Amygdala (tissue), 56 donors: ENCODE measurements around the gene LGI4.
"Not testable (repeated sequence)": the region's sequence is repeated elsewhere in the genome, so short reads cannot be mapped to it uniquely, and the experiment has no call there.

Experiments used
- DNase-seq, 56 donors: peaks; one replicate each; lab custom pipeline; 2025; lab: John Stamatoyannopoulos, UW

LGI4 gene

DNA sequence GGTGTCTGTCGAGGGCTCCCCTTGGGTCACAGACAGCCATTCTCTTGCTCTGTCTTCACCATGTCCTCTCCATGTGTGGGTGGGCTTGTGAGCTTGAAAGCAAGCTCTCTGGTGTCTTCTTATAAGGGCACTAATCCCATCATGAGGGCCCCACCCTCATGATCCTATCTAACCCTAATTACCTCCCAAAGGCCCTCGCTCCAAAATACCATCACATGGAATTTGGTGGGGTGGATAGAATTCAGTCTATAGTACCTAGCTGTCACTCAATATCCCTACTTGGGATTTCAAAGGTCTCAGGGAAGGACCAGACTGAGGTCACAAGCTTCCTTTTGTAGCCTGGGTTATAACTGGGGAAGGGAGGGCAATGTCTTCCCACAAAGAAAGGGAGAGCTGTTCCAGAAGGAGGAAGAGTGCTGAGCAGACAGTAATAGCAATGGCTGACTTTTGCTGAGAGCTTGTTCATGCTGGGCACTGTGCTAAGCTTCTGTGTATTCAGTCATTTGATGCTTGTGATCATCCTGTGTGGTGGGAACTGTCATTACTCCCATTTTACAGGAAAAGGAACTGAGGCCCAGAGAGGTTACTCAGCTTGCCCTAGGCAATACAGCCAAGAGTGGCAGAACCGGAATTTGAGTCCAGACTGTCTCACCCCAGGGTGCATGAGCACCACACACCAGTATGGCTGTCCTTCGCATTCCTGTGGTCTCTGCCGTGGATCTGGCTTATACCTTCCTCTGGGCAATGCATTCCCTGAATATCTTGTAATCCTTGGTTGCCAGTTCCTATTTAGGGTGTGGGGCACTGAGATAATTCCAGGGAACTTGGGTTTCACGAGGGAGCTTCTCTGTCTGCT lies 27.8 kb upstream of the LGI4 start:
- no peak for DNase-seq

GRCh38 chr19:35161434-35161743 lies 26.5 kb upstream of the LGI4 start:
- no peak for DNase-seq

DNA sequence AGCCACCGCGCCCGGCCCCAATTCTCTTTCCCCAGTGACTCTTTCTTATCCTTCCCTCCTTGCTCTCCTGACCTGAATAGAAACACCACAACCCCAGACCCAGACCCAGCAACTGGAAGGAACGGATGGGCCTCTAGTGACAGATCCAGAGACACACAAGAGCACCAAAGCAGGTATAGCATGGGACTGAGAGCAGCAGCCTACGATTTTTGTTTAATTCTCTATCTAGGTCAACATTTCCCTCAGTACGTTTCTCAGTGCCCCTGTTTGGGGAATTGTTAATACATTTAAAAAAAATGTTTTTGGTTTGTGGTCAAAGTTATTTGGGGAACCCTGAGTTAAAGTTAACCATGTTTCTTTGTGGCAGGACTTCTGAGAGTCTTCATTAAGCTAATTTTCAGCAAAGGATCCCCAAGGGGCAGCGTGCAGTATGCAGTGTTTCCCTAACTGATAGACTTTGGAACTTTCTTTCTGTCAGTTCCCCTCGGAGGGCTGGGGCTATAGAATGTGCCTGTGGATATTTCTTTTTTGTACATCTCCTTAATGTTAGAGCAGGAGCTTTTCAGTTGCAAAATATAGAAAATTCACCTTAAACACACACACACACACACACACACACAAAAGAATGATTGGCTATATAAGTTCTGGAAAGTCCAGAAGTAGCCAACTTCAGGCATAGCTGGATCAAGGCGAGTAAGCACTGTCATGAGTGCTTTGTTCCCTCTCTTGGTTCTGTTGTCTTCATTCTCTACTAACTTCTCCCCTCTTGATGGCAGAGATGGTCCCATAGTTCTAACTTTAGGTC lies 26.0 kb upstream of the LGI4 start:
- no peak for DNase-seq

DNA sequence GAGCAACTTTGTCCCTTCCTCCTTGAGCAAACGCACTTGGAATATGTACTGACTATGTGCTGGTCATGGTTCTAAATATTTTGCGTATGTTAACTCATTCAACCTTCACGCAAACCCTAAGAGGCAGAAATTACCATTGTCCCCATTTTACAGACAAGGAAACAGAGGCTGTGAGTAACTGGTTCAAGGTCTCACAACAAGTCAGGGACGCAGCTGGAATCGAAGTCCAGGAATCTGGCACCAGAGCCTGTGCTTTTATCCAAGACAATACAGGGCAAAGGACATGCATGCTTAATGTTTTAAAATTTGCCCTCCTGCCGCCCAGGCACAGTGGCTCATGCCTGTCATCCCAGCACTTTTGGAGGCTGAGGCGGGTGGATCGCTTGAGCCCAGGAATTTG lies 24.7 kb upstream of the LGI4 start:
- DNase-seq: no peak

DNA sequence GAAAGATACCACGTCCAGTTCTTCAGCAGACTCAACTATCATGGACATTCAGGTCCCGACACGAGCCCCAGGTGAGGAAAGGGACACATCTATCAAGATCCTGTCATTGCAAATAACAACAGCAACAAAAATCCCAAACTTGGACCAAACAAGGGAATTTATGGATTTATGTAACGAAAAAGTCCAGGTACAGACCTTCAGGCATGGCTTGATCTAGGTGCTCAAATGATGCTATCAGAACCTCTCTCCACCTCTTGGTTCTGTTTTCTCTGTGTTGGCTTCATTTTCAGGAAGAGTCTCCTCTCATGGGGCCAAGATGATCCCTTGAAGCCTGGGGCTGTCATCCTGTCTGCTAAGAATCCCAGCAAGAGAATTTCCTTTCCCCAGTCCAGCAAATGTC lies 22.6 kb upstream of the LGI4 start:
- DNase-seq: no peak

DNA sequence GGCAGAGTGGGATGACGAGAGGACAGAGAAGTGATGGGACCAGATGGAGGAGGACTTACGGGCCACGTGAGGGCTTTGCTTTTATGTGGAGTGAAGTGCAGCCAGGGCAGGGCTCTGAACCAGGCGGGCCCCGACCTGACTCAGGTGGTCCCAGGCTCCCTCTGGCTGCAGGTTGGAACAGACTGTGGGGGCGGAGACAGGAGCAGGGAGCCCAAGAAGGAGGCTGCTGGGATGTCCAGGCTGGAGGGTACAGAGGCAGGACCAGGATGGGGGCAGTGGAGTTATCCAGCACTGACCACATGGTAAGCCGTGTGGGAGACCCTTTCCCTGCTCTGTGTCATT lies 21.8 kb upstream of the LGI4 start:
- no peak for DNase-seq

- no peak for DNase-seq
Observed at GRCh38 chr19:35155981-35156672, 21.3 kb upstream of the LGI4 start.

- no peak for DNase-seq
Observed at GRCh38 chr19:35155441-35155840, 20.6 kb upstream of the LGI4 start.

- DNase-seq: peak in 1 of 56 donors; percentile 14
Observed at GRCh38 chr19:35154525-35155406, 19.9 kb upstream of the LGI4 start, which contains the start of gene FXYD5. TSS of gene FXYD5 (plus strand) at chr19:35154735. CDS start at chr19:35155551, 816 bp downstream.

DNA sequence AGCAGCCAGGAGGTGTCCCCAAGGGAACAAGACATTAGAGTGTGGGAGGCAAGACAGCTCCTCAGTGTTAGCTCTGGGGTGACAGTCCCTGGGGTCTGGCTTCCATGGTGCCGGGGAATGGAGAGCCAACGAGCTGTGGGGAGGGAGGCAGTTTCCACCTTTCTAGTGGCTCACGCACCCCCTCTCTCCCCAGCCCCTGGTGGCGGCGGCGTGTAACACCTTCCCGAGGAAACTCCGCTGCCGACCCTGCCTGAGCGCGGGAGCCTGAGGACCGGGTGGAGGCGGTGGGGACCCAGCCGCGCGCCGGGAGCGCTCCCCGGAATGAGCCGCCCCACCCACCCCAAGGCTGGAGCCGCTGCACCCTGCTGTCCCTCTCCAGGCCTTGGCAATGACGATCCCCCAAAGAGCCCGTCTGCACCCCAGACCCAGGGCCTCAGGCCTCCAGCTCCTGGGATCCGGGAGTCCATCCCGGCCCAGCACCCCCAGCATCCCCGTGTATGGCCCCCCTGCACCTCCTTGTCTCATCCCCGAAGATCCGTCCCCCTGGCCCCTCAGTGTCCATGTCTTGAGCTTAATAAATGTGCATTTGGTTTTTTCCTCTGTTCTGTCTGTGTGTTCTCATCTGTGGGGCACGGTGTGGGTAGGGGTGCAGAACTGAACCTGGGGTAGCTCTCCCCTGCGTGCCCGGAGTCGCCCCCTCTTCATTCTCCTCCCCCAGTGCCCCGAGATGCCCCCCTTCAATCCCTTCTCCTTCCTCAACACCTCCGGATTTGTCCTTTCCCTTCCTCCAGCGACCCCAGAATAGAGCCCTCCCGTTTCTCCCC lies 19.1 kb upstream of the LGI4 start:
- DNase-seq: no peak

DNA sequence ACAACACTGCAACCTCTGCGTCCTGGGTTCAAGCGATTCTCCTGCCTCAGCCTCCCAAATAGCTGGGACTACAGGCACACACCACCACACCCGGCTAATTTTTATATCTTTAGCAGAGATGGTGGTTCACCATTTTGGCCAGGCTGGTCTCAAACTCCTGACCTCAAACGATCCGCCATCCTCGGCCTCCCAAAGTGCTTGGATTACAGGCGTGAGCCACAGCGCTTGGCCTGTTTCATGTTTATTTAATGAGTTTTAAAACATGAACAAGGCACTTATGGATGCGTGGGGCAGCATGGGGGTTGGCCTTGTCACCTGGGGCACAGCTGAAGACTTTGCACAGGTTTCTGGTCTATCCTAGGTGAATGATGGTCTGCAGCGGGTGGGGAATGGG lies 18.3 kb upstream of the LGI4 start:
- DNase-seq: not testable (repeated sequence)

DNA sequence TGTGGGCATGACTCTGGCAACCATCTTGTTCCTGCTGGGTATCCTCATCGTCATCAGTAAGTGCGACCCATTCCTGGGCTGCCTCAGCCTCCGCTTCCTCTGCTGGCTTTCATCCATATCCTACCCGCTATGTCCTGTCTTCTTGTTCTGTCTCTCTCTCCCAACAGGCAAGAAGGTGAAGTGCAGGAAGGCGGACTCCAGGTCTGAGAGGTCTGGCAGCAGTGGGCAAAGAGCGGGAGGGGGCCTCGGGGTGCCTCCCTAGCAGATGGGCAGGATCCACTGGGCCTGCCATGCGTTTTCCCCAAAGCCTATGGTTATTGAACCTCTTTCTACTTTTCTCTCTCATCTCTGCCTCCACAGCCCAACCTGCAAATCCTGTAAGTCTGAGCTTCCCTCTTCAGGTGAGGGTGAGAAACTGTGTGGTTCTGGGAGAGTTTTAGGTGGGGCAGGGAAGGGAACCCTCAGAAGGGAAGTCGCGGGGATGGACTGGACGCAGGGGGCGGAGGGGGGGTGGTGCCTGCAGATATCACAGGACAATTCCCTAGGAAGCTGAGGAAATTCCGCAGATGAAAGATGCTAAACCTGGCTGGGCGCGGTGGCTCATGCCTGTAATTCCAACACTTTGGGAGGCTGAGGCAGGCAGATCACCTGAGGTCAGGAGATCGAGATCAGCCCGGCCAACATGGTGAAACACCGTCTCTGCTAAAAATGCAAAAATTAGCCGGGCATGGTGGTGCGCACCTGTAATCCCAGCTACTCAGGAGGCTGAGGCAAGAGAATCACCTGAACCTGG lies 16.6 kb upstream of the LGI4 start:
- no peak for DNase-seq

DNA sequence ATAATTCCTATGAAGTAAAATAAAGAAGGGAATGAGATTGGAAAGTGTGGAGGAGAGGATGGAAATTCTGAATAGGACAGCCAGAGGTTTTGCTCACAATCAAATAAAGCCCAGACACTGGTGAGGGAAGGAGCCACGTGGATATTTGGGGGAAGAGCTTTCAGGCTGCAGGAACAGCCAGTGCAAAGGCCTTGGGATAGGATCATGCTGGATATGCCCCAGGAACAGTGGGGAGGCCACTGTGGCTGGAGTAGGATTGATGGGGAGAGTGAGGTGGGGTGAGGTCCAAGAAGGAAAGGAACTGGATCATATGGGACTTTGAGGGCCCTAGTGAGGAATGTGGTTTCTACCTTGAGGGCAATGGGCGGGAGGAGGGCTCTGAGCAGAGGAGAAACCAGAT lies 15.6 kb upstream of the LGI4 start:
- DNase-seq: no peak

DNA sequence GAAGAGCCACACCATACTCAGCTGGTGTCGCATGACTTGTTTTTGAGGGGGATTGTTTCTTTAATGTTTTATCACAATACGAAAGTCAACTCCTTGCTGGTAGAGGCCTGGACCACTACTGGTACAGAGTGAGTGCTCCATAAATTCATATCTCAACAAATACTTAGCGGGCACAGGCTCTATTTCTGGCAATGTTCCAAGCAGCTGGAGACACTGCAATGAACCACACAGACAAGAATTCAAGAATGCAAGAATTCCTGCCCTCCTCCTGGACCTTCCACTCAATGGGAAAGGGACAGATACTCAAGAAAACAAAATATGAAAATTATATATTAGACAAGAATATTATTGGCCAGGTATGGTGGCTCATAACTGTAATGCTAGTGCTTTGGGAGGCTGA lies 14.6 kb upstream of the LGI4 start:
- DNase-seq: no peak

DNA sequence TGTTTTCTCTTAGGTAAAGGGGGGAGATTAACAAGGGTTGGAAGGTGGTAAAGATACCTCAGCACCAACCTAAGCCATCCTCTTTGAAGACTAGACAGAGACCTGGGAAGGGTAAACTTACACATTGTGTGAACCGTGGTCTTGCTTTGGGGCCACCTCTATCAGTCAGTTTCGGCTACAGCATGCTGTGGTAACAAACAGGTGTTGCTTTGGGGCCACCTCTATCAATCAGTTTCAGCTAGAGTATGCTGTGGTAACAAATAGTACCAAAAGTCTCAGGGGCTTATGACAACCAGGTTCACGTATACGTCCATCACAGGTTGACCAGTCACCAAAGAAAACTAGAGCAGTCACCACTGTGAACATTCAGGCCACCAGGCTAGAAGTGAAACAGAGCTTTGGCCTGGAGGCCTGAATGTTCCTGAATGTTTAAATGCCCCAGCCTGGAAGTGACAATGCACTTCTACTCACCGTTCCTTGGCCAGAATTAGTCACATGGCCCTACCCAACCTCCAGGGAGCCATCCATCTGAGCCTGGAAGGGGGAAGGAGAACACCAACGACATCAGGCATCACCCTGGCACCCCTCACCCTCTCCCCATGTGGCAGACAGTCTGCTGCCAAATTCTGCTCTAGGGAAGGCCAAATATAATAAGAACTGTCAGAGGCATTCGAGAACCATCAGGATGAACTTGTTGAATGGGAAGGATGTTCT lies 12.0 kb upstream of the LGI4 start:
- no peak for DNase-seq

- DNase-seq: peak in 13 of 56 donors; percentile 18 to 49 (median 34)
Observed at GRCh38 chr19:35144600-35145436, 10.0 kb upstream of the LGI4 start.

GRCh38 chr19:35144259-35144599 lies 9.4 kb upstream of the LGI4 start:
- no peak for DNase-seq
